GM12873 (cell line): Measurements from ENCODE around the gene SMURF1.

Experiments
- CTCF ChIP-seq: IDR thresholded peaks from 2 replicates; pipeline ENCODE4 v1.5.1; 2012; ENCODE audit warnings: low read depth, mild to moderate bottlenecking, moderate library complexity, low read length, control low read depth; ENCODE audit not compliant: insufficient read depth; ENCODE audit errors: missing control alignments

SMURF1 gene

GRCh38 chr7:99108613-99109012, 35.3 kb downstream of the SMURF1 start:
- no peak for TF ChIP-seq CTCF

- TF ChIP-seq CTCF, result no peak
Observed at GRCh38 chr7:99106821-99107241, 37.1 kb downstream of the SMURF1 start.

GRCh38 chr7:99106411-99106810, 37.5 kb downstream of the SMURF1 start:
- no peak for TF ChIP-seq CTCF

GRCh38 chr7:99105756-99106155, 38.2 kb downstream of the SMURF1 start:
- no peak for TF ChIP-seq CTCF

GRCh38 chr7:99104631-99105030, 39.3 kb downstream of the SMURF1 start:
- no peak for TF ChIP-seq CTCF

GRCh38 chr7:99102809-99103690, 40.9 kb downstream of the SMURF1 start:
- no peak for TF ChIP-seq CTCF

GRCh38 chr7:99102361-99102760, 41.5 kb downstream of the SMURF1 start:
- TF ChIP-seq CTCF, result no peak
